GM19438 (cell line): ENCODE measurements around the gene GHR.
"Not testable (repeated sequence)": the region's sequence is repeated elsewhere in the genome, so short reads cannot be mapped to it uniquely, and the experiment has no call there.

ENCODE experiments used
- ATAC-seq: cut with Tn5 transposase; IDR thresholded peaks from one replicate; pipeline ENCODE4 v1.9.1; 2021; ENCODE audit warnings: low read depth; ENCODE audit not compliant: unreplicated experiment

The GHR gene

GRCh38 chr5:42636425-42636824, 213.2 kb downstream of the GHR start:
- no peak for ATAC-seq

GRCh38 chr5:42636946-42637345, 213.7 kb downstream of the GHR start:
- no peak for ATAC-seq

- ATAC-seq = no peak
Observed at GRCh38 chr5:42638972-42639371, 215.7 kb downstream of the GHR start.

- ATAC-seq = no peak
Observed at GRCh38 chr5:42640835-42641234, 217.6 kb downstream of the GHR start.

- no peak for ATAC-seq
Observed at GRCh38 chr5:42641336-42642005, 218.2 kb downstream of the GHR start.

- no peak for ATAC-seq
Observed at GRCh38 chr5:42642006-42642405, 218.8 kb downstream of the GHR start.

GRCh38 chr5:42643360-42643759, 220.1 kb downstream of the GHR start:
- ATAC-seq = no peak

GRCh38 chr5:42645138-42645537, 221.9 kb downstream of the GHR start:
- no peak for ATAC-seq

- ATAC-seq = no peak
Observed at GRCh38 chr5:42648036-42648435, 224.8 kb downstream of the GHR start.

- ATAC-seq = no peak
Observed at GRCh38 chr5:42648915-42649314, 225.7 kb downstream of the GHR start.

- no peak for ATAC-seq
Observed at GRCh38 chr5:42650084-42650483, 226.8 kb downstream of the GHR start.

- ATAC-seq = no peak
Observed at GRCh38 chr5:42653705-42654104, 230.5 kb downstream of the GHR start.

GRCh38 chr5:42654645-42655044, 231.4 kb downstream of the GHR start:
- ATAC-seq = no peak

GRCh38 chr5:42655982-42656650, 232.9 kb downstream of the GHR start:
- no peak for ATAC-seq

- ATAC-seq = no peak
Observed at GRCh38 chr5:42656651-42657015, 233.4 kb downstream of the GHR start.

GRCh38 chr5:42659869-42660268, 236.6 kb downstream of the GHR start:
- ATAC-seq = not testable (repeated sequence)

- no peak for ATAC-seq
Observed at GRCh38 chr5:42665857-42666256, 242.6 kb downstream of the GHR start.

GRCh38 chr5:42666869-42667268, 243.6 kb downstream of the GHR start:
- ATAC-seq = no peak

GRCh38 chr5:42668254-42668653, 245.0 kb downstream of the GHR start:
- ATAC-seq = no peak

- ATAC-seq = no peak
Observed at GRCh38 chr5:42672925-42673324, 249.7 kb downstream of the GHR start.

GRCh38 chr5:42675602-42676001, 252.4 kb downstream of the GHR start:
- ATAC-seq = no peak

GRCh38 chr5:42676362-42676761, 253.1 kb downstream of the GHR start:
- ATAC-seq = no peak
